Bronchial epithelial cell (primary cell): ENCODE results near the gene FDX2. TPM values are rescaled to one million over a fixed set of nuclear protein-coding genes. Genes with fewer than 3 reads are reported as not detected.

Experiments
- DNase-seq: peaks from one replicate; pipeline ENCODE4 v3.0.0-alpha.2; 2010; ENCODE audit warnings: low read depth
- FAIRE-seq: peaks from 2 replicates; lab custom pipeline; 2011; peaks lifted over from hg19 to GRCh38; lab: Jason Lieb, UNC
- H3K27me3 ChIP-seq: 2 replicates; pipeline ENCODE4 v1.5.1; 2011; ENCODE audit warnings: low read length; ENCODE audit not compliant: control insufficient read depth, insufficient read depth
- H3K36me3 ChIP-seq: 2 replicates; pipeline ENCODE4 v1.5.1; 2011; ENCODE audit warnings: low read length; ENCODE audit not compliant: control insufficient read depth, insufficient read depth
- H3K4me3 ChIP-seq: 2 replicates; pipeline ENCODE4 v1.5.1; 2011; ENCODE audit warnings: mild to moderate bottlenecking, low read depth, low read length, control low read depth
- CTCF ChIP-seq: IDR thresholded peaks from 2 replicates; pipeline ENCODE4 v1.5.1; 2011; ENCODE audit warnings: mild to moderate bottlenecking, moderate library complexity, low read length, control low read depth, inconsistent platforms; ENCODE audit not compliant: insufficient read depth, severe bottlenecking
- total RNA-seq: library from RNA; depleted of rRNA; stranded (reverse); fragments of >200 nt; gene quantifications from 2 replicates; pipeline ENCODE4 v1.2.1, GENCODE V29; 2014

The FDX2 gene
- total RNA-seq, 1 donor from 2014 or later: 24.2 TPM

GRCh38 chr19:10361569-10362011, 45.8 kb upstream of the FDX2 start:
- FAIRE-seq (no peak), DNase-seq (no peak)
- TF ChIP-seq CTCF: no peak
- Histone ChIP-seq H3K4me3 (no peak overlapping the region), H3K36me3 (peaks cover 29% of the 10 kb centered on the region), H3K27me3 (no peaks in the 10 kb centered on the region)

- TF ChIP-seq CTCF: no peak
- no peak for DNase-seq
- no peaks in the 10 kb centered on the region for H3K27me3 ChIP-seq
- no peak overlapping the region for H3K4me3 ChIP-seq
- no peak for FAIRE-seq
- H3K36me3 ChIP-seq: peaks cover 27% of the 10 kb centered on the region
Measured at GRCh38 chr19:10356431-10356830, 40.6 kb upstream of the FDX2 start.

GRCh38 chr19:10353793-10354391, 38.1 kb upstream of the FDX2 start:
- FAIRE-seq (peak; percentile 40), DNase-seq (no peak)
- Histone ChIP-seq H3K27me3 (no peaks in the 10 kb centered on the region), H3K36me3 (peaks cover 22% of the 10 kb centered on the region), H3K4me3 (no peak overlapping the region)
- TF ChIP-seq CTCF: no peak

GRCh38 chr19:10352764-10353671, 37.2 kb upstream of the FDX2 start:
- no peak for DNase-seq
- no peaks in the 10 kb centered on the region for H3K27me3 ChIP-seq
- TF ChIP-seq CTCF: no peak
- no peak overlapping the region for H3K4me3 ChIP-seq
- no peak for FAIRE-seq
- peaks cover 20% of the 10 kb centered on the region for H3K36me3 ChIP-seq

GRCh38 chr19:10346509-10346908, 30.7 kb upstream of the FDX2 start:
- FAIRE-seq (no peak), DNase-seq (peak; percentile 4)
- H3K4me3 ChIP-seq: no peak overlapping the region
- H3K36me3 ChIP-seq: peaks cover 2% of the 10 kb centered on the region
- TF ChIP-seq CTCF: no peak
- H3K27me3 ChIP-seq: no peaks in the 10 kb centered on the region
